CD4-positive, alpha-beta T cell treated with Interleukin-6 at 100 ng/mL for 8 hours (primary cell): Measurements from ENCODE around the gene SSBP2.

Source experiments
- DNase-seq: peaks from one replicate; pipeline ENCODE4 v3.0.0-alpha.2; 2020; ENCODE audit warnings: mixed read lengths, low spot score

SSBP2 gene

DNA sequence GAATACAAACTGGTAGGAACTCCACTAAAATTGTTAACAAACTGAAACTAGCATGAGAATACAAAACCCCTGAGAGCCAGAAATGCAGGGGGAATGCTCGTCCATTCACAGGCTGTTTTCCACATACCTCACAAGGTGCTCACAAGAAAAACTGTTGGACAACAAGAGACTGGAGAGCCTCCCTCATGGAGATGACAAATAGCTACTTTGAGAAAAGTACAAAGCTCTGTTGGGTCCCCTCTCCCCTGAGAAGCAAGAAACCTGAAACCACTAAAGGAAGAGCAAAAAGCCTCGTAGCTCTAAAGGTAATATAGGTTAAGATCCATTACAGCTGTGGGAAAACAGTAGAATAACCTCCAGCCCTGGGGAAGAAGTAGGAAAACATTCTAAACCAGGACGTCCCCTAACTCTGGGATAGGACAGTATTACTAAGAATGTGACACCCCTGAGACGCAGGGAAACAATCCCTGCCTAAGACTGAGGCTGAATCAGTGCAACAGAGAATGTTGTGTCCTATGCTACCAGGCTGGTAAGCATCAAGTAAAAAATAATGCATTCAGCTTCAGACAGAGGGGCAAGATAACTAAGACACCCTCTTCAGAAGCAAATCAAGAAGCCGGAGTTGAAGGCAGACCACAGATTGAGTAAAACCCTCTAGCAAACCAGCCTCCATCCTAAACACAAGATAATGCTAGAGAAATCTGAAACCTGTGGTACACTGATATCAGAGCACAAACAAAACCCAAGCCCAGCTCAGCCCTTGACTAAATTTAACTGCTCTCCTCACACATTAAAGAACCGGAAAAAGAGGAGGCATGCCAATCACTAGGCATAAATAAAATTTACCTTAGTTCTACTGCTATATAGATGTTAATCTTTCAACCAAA lies 160.2 kb downstream of the SSBP2 start:
- DNase-seq = no peak

DNA sequence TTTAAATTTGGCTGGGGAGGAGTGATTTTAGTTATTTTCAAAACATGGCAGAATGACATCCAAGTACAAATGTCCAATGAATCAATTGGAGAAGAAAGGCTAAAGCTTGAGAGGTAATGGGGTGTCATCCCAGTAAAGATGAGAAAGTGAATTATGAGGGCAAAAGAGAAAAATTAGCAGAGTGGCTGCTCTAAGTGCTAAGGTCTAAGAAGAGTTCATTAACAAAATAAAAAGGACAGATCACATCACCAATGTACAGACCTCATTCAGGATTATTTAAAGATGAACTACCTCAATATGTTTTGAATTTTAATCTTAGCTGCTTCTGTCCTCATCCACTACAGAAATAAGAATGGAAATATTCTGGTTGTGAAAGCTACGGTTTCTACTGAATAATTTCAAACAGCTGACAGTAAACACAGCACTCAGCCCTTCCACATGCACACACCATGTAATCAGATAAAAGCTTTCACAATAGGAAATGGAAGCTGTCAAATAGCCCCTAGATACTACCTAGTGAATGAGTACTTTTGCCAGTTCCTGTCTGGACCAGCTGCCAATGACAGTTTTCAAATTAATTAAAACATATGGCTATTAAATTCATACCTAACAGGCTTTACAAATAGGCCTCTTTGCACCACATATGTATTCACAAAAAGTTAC lies 171.5 kb downstream of the SSBP2 start:
- DNase-seq = no peak

DNA sequence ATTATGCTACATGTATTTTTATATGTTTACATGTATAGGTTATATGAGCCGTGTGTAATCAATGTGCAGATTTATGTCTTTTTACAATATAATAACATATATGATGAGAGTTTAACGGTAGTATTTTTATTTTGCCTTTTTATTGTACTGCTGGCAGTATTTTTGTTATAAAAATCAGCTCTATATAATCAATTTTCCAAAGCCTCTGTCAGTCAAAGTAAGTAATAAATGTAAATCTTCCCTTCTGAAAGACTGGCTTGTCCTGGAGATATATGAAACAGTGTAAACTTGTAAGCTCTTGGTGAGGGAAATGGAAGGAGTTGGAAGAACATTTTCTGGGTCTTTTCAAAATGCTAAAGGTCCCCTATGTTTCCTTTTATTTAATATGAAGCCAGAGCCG lies 173.8 kb downstream of the SSBP2 start:
- DNase-seq = no peak

DNA sequence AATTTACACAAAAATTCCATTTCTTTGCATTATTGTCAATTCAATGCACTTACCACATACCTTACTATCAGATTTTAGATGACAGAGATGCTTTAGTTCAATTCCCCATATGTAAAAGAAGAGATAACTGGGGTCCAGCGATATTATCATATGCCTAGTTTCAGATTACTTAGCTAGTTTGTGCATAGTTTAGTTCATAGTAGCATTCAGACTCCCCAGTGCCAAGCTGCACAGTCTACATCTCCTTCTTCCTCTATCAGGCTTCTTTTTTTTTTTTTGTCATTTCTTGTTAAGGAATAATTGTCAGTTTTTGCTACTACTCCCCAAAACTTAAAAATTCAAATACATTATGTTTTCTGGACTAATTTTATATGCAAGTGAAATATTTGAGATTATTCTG lies 175.0 kb downstream of the SSBP2 start:
- no peak for DNase-seq

DNA sequence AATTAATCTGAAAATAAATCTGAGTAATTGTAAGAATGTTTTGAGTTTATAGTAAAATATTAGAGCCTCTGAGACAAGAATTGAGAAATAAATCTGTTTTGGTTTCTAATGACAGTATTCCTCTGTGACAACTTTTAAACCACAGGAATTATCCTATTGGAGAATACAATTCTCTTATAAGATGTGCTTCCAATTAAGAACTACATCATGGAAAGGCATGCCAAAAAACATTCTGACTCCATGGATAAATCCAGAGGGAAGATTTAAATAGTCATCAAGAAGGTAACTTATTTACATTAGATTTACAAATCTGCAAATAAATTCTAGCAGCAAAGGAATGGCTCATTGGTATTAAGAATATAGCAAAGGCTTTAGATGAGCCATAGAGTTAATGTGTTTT lies 178.7 kb downstream of the SSBP2 start:
- DNase-seq = no peak

DNA sequence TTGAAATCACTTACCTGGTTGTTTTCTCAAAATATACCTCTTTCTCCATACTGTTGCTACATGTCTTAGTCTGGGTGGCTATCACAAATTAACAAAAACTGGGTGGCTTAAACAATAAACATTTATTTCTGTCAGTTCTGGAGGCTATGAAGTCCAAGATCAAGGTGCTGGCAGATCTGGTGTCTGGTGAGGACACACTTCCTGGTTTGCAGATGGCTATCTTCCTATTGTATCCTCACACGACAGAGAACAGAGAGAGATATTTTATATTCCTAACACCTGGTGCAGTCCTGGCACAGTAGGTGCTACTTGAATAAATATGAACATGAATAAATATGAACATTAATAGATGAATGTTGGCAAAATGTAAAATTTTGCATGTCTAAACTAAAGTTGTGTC lies 192.7 kb downstream of the SSBP2 start:
- DNase-seq = no peak

DNA sequence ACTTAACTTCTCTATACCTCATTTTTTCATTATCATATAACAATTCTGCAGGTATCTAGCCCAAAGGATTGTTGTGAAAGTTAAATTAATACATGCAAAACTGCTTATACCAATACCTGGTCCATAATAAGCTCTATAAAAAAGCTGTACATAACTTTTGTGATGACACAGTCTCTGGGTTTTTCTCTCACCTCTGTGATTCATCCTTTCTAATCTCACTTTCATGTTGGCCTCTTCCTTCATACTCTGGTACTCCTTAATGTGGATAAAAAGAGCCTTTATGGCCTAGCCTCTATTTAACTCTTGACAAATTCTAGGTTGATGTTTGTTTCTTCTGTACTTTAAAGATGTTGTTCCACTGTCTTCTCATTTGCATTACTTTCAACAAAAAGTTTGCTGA lies 194.1 kb downstream of the SSBP2 start:
- DNase-seq = no peak

DNA sequence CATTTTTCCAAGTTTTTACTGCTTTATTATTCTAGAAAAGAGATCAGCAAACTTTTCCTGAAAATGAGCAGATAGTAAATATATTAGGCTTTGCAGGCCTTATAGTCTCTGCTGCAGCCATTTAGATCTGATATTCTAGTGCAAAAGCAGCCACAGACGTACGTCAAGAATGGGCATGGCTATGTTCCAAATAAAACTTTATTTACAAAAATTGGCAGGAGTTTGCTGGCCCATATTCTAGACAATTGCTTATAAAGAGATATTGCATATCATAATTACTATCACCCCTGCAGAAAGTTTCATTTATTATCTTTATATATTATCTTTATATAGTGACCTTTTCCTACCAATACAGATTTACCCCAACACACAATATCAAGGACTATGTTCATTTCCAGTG lies 195.0 kb downstream of the SSBP2 start:
- no peak for DNase-seq

DNA sequence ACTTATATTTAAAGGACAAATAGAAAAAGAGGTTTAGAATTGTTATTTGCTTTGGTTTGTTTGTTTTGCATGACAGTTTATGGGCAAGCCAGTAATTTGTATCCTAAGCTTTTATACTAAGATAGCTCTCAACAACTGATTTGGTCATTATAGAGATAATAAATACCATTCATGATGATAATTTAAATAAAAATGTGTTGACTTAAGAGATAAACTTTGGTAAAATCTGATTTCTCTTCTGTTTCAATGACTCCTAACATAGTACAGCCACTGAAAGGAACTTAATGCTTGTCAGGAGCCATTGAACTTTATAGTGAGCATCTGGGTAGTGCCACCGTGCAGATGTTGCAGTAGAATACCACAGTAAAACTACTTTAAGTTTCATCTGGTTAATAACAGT lies 196.2 kb downstream of the SSBP2 start:
- no peak for DNase-seq

DNA sequence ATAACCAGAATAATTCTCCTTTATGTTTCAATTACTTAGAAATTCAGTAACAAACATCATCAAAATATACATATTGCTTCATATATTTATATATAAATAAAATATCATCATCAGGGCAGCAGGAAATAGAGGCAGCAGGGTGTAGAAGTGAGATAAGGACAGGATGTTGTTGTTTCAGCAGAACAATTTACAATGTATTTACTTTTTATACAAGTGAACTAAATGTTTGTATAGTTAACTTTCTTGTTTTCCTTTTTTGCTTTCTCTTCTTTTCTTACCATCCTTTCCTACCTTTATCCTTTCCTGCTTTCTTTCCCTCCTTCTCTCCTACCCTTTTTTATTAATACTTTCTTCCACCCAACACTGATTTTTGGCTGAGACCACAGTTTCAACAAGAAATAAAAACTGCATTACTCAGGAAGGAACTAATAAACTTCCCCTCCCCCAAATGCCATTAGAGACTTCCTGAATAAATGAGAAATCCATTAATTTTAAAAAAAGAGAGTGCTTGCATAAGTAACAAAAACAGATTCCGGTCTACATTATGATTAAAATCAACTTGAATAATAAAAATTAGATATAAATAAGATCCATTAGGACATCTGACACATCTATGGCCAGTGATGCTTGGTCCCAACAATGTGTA lies 197.2 kb downstream of the SSBP2 start:
- DNase-seq = no peak

DNA sequence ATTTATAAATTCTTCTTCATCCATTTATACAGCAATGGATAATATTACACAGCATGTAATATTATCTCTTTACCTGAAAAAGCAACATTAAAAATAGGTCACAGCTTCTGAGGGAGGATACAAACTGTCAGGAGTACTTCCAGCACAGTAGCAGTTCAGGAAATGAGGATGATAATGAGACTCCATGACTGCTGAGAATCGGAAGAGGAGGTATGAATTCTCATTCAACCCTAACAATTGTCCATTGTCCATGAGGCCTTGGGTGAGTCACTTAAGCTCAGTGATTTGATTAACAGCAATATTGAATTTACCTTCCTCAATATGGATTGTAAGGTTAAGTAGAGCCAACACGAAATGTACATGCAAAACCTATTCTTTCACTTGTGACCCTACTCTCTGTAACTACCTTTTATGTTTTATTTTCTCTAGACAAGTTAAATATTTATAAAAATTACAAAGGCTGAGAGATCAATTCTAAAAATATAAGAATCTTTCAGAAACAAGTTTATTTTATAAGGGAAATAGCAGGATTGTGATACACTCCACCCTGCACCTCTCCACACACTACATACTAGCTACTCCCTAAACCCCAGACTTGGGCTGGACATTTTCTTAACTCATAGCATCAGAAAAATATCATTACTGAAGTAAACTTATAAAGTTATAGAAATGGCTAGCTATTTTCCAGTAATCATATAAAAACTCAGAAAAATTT lies 197.9 kb downstream of the SSBP2 start:
- no peak for DNase-seq

DNA sequence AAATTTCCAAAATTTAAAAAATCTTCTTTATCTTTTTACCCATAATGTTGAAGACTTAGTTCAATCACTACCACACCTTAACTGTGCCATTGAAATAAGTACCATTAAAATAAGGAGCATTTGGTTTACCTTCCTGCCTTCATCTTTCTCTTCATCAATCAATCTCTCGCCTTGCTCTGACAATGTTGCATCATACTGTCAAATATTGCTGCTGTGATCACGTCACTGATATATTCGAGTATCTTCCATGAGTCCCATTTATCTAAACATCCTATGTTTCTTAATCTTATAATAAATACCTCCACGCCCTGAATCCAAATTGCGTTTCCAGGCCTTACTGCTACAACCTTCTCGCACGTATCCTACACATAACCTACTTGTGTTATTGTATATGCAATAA lies 201.8 kb downstream of the SSBP2 start:
- DNase-seq = no peak

DNA sequence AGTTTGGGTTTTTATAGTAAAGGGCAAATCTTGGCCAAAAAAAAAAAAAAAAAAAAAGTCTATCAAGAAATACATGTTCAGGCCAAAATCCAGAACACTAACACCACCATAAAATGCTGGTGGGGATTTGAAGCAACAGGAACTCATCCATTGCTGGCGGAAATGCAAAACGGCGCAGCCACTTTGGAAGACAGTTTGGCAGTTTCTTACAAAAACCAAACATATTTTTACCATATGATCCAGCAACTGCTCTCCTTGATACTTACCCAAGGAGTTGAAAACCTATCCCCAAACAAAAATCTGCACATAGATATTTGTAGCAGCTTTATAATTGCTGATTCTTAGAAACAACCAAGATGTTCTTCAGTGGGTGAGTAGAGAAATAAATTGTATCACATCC lies 203.9 kb downstream of the SSBP2 start:
- no peak for DNase-seq

DNA sequence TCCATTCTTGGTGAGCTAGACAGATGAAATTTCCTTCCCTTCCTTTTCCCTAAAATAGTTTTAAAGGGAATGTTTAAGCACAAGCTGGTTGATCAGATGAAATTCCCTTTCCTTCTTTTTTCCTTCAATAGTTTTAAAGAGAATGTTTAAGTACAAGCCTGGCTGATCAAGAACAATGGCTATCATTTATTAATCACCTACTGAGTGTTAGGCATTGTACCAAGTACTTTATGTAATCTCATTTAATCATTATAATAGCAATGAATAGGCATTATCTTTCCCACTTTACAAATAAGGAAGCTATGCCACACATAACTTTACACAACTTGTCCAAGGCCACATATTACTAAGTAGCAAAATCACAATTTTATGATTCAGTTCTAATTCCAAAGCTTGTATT lies 205.0 kb downstream of the SSBP2 start:
- no peak for DNase-seq

DNA sequence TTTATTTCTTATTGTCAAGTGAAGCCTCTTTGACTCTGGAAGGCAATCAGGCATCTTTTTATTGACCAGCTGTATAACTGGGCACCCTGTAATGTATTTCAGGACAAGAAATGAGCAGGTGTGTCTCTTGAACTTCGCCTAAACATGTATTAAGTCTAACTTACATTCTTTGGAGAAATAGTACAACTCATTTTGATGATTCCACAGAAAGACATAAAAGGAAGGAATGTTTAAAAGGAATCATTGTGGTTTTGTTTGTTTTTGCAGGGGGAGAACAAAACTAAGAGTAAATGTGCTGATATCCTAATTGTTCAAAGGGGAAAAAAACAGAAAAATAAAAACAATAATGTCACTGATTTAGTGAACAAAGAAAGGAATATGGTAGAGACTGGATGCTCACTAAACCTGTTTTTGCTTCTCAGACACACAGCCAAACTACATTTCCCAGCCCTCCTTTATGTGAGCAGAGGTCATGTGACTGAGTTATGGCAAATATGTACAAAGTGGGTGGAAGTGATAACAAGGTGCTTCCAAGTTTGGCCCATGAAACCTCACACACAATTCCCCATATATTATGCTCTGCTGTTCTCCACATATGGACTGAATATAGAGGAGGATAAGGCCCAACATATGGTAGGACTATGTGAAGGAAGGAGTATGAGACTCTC lies 206.4 kb downstream of the SSBP2 start:
- no peak for DNase-seq

DNA sequence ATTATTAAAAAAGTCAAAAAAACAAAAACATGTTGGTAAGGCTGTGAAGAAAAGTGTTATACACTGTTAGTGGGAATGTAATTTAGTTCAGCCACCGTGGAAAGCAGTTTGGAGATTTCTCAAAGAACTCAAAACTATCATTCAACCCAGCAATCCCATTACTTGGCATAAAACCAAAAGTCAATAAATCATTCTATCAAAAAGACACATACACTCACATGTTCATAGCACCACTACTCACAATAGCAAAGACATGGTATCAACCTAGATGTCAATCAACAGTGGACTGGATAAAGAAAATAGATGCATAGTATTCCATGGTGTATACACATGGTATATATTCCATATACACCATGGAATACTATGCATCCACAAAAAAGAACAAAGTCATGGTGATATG lies 208.7 kb downstream of the SSBP2 start:
- no peak for DNase-seq

DNA sequence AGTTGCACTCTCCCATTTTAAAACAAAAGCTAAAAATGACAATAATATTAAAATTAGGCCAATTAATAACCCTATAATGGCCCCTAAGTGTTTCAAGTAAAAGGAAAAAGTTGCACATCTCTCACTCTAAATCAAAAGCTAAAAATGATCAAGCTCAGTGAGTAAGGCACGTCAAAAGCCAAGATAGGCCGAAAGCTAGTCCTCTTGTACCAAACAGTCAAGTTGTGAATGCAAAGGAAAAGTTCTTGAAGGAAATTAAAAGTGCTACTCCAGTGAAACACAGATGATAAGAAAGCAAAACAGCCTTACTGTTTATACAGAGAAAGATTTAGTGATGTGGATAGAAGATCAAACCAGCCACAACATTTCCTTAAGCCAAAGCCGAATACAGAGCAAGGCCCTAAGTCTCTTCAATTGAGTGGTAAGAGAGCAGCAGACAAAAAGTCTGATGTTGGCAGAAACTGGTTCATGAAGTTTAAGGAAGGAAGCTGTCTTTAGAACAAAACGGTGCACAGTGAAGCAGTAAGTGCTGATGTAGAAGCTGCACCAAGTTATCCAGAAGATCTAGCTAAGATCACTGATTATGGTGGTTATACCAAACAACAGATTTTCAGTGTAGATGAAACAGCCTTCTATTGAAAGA lies 212.9 kb downstream of the SSBP2 start:
- peak; percentile 39 for DNase-seq

DNA sequence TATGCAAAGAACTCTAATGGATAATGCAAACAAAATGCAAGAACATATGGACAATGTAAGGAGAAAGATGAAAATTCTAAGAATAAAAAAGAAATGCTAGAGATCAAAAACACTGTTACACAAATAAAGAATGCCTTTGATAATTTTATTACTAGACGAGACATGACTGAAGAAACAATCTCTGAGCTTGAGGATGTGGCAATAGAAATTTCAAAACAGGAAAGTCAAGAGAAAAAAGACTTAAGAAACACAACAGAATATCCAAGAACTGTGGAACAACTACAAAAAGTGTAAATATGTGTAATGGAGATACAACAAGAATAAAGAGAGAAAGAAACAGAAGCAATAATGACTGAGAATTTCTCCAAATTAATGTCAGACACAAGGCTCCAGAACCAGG lies 216.5 kb downstream of the SSBP2 start:
- DNase-seq = no peak

DNA sequence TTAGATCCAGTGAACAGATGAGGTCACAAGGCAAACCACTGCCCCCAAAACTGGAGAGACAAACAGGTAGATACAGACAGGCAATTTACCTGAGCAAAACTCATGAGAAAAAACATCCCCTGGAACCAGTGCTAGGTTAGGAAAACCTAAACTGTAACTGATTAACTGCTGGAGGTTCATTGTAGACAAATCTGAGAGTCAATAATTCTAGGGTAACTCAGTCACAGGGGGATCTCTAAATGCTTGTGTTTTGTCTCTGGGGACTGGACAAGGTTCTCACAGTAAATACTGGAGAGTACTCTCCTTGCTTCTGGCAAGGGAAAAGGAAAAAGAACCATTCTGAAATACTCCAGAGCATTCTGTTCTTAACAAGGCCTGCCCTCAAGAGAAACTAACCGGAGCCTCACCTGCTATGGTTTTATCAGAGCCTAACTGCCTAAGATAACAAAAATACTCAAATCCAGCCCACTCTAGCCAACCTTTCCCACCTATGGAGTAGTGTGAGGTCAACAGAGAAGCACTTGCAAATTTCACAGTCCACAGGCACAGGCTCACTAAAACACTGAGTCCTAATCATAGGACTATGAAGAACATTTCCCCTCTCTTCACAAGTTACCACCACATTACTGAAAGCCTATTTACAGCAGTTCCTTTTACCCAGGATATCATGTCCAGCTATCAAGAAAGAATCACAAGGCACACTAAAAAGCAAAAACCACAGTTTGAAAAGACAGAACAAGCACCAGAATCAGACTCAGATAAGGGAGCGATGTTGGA lies 217.1 kb downstream of the SSBP2 start:
- no peak for DNase-seq

DNA sequence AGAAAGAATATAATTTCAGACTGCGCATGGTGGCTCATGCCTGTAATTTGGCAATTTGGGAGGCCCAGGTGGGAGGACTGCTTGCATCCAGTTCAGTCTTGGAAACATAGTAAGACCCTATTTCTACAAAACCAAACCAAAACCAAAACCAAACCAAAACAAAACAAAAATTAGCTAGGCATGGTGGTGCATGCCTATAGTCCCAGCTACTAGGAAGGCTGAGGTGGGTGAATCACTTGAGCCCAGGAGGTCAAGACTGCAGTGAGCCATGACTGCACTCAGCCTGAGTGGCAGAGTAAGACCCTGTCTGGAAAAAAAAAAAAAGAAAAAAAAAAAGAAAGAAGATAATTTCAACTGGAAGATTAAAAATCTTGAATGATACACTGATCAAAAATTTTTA lies 220.0 kb downstream of the SSBP2 start:
- no peak for DNase-seq

DNA sequence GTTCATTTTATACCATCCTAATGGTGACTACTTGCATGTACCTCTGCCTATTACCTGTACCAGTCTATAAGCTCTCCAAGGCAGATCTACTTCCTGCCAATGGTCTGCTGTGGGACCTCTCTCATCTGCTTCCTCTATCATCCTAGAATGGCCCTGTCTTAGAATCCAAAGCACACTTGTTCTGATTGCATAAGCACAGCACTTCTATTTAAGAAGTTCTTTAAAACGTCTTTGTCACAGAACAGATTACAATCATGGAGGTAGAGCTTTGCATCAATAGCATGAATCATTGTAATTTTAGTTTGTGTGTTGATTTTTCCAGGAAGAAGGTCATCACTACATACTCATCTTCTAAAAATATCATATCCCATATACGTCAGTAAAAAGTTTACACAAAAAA lies 225.2 kb downstream of the SSBP2 start:
- DNase-seq = no peak
